ENCODE results near the gene RGP1.

DNA sequence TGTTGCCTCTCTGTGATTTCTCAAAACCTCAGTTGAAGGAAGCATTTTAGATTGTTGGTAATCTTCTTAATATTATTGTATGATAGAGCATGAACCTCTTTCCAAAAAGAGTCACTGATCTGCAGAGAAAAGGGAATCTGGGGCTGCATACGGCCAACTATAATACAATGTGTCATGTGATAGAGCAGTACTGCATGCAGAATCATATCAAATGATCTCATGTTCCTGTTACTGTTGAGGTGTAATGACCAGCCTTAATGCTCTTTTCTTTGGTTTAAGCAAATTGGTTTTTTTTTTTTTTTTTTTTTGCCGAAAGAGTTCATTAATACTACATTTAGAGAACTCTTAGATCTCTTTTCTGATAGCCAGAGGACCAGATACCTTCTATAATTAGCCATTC lies 17.9 kb downstream of the RGP1 start:
- TF ChIP-seq, protein P1, sequence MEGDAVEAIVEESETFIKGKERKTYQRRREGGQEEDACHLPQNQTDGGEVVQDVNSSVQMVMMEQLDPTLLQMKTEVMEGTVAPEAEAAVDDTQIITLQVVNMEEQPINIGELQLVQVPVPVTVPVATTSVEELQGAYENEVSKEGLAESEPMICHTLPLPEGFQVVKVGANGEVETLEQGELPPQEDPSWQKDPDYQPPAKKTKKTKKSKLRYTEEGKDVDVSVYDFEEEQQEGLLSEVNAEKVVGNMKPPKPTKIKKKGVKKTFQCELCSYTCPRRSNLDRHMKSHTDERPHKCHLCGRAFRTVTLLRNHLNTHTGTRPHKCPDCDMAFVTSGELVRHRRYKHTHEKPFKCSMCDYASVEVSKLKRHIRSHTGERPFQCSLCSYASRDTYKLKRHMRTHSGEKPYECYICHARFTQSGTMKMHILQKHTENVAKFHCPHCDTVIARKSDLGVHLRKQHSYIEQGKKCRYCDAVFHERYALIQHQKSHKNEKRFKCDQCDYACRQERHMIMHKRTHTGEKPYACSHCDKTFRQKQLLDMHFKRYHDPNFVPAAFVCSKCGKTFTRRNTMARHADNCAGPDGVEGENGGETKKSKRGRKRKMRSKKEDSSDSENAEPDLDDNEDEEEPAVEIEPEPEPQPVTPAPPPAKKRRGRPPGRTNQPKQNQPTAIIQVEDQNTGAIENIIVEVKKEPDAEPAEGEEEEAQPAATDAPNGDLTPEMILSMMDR (IDR thresholded peaks at IDR 0.05; ENCODE audit: low read depth, low read length) = no peak
- TF ChIP-seq POLR2A (IDR thresholded peaks at IDR 0.05; ENCODE audit: extremely low read depth, insufficient read length) (no peak), MYC (IDR thresholded peaks at IDR 0.05; ENCODE audit: low read depth, low read length) (no peak)
- TF ChIP-seq, protein P2, sequence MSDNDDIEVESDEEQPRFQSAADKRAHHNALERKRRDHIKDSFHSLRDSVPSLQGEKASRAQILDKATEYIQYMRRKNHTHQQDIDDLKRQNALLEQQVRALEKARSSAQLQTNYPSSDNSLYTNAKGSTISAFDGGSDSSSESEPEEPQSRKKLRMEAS (IDR thresholded peaks at IDR 0.05; ENCODE audit: low read depth, low read length) = no peak

Data from NB4 (cell line).